HG02885 (cell line): ENCODE results near the gene TMEM95.
"Not testable (repeated sequence)": the region's sequence is repeated elsewhere in the genome, so short reads cannot be mapped to it uniquely, and the experiment has no call there.

Source experiments
- ATAC-seq: cut with Tn5 transposase; IDR thresholded peaks from one replicate; pipeline ENCODE4 v1.9.1; 2021; ENCODE audit warnings: mild to moderate bottlenecking; ENCODE audit not compliant: unreplicated experiment, poor library complexity

TMEM95 gene

GRCh38 chr17:7368599-7368994 is 13.6 kb downstream of the TMEM95 start:
- ATAC-seq, result not testable (repeated sequence)

GRCh38 chr17:7369825-7370224 is 14.9 kb downstream of the TMEM95 start:
- ATAC-seq, result no peak

- no peak for ATAC-seq
These were observed 15.9 kb downstream of the TMEM95 start for GRCh38 chr17:7370853-7371252.

- no peak for ATAC-seq
These were observed 19.4 kb downstream of the TMEM95 start for GRCh38 chr17:7374353-7374752.

- ATAC-seq, result no peak
These were observed 24.2 kb downstream of the TMEM95 start for GRCh38 chr17:7379134-7379533.

GRCh38 chr17:7380321-7380720 is 25.4 kb downstream of the TMEM95 start:
- no peak for ATAC-seq

- no peak for ATAC-seq
These were observed 26.1 kb downstream of the TMEM95 start, which contains the start of gene TNK1 for GRCh38 chr17:7380855-7381683. TSS of gene TNK1 (plus strand) at chr17:7381089. CDS start at chr17:7382927, 1,838 bp downstream.

- no peak for ATAC-seq
These were observed 27.9 kb downstream of the TMEM95 start for GRCh38 chr17:7382901-7383300.

GRCh38 chr17:7383371-7383741 is 28.4 kb downstream of the TMEM95 start:
- no peak for ATAC-seq

- peak; percentile 64 for ATAC-seq
These were observed 29.0 kb downstream of the TMEM95 start for GRCh38 chr17:7383742-7384488.

GRCh38 chr17:7384489-7385081 is 29.6 kb downstream of the TMEM95 start:
- no peak for ATAC-seq

GRCh38 chr17:7388856-7389255 is 33.9 kb downstream of the TMEM95 start:
- no peak for ATAC-seq

GRCh38 chr17:7389924-7390910 is 35.3 kb downstream of the TMEM95 start:
- ATAC-seq, result no peak

- ATAC-seq, result no peak
These were observed 36.4 kb downstream of the TMEM95 start for GRCh38 chr17:7391307-7391706.

GRCh38 chr17:7392696-7393612 is 38.0 kb downstream of the TMEM95 start:
- no peak for ATAC-seq

GRCh38 chr17:7393613-7394451 is 38.9 kb downstream of the TMEM95 start:
- peak; percentile 58 for ATAC-seq

GRCh38 chr17:7394452-7395191 is 39.7 kb downstream of the TMEM95 start, which contains the start of gene PLSCR3:
TSS of gene PLSCR3 (minus strand) at chr17:7394525. CDS start at chr17:7394110, 415 bp downstream.
- ATAC-seq, result peak; percentile 85
